ENCODE data around the gene SLC9A6.

DNA sequence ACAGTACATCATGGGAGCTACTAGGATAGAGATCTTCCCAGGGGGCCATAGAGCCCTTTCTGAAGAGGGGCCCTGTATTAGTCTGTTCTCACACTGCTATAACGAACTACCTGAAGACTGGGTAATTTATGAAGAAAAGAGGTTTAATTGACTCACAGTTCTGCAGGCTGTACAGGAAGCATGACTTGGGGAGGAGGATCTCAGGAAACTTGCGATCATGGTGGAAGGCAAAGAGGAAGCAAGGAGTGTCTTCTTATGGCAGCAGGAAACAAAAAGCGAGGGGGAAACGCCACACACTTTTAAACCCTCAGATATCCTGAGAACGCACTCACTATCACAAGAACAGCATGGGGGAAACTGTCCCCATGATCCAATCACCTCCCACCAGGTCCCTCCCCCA is 4.2 kb upstream of the SLC9A6 start:
- TF ChIP-seq CTCF (IDR thresholded peaks at IDR 0.05; ENCODE audit: low read length) (no peak), EZH2 (optimal IDR thresholded peaks at IDR 0.05; ENCODE audit: low read depth, low read length) (no peak), EZH2phosphoT487 (IDR thresholded peaks at IDR 0.05; ENCODE audit: low read length) (no peak)
